Lower leg skin (tissue), 4 donors: ENCODE measurements around the gene PRKCG. TPM values are rescaled to one million over a fixed set of nuclear protein-coding genes. Genes with fewer than 3 reads are reported as not detected.
"Not testable (repeated sequence)": the region's sequence is repeated elsewhere in the genome, so short reads cannot be mapped to it uniquely, and the experiment has no call there.

Source experiments
- DNase-seq, 2 donors: peaks; one replicate each; pipeline ENCODE4 v3.0.0-alpha.2; 2019; ENCODE audit warnings: low spot score in 2 of 2
- H3K4me3 ChIP-seq: fragments of 200-600 bp; sonication (generic); 2 replicates; pipeline ENCODE4 v1.5.1; 2017; ENCODE audit warnings: mild to moderate bottlenecking, low read depth; ENCODE audit not compliant: poor library complexity, severe bottlenecking
- CTCF ChIP-seq, 3 donors: fragments of 450-650 bp; IDR thresholded peaks; one replicate each; pipeline ENCODE4 v1.5.1; 2016; ENCODE audit warnings: antibody characterized with exemption in 3 of 3, mild to moderate bottlenecking in 3 of 3, moderate library complexity in 2 of 3
- POLR2A ChIP-seq, 2 donors: fragments of 450-650 bp; IDR thresholded peaks; one replicate each; pipeline ENCODE4 v1.6.1; 2016 to 2017; ENCODE audit warnings: antibody characterized with exemption in 2 of 2, mild to moderate bottlenecking in 1 of 2, moderate library complexity in 1 of 2
- WGBS, 2 donors: methylation state at CpG; one replicate each; pipeline ENCODE4 v1.1.5; 2018; 5-methylcytosine and 5-hydroxymethylcytosine counted together
- intact Hi-C: fragments of 100-400 bp; cut with DNase I; formaldehyde crosslinking; loops from one replicate; pipeline ENCODE4 v1.15.0; 2023; ENCODE audit warnings: low total_unique reads
- total RNA-seq, 4 donors: library from RNA; depleted of rRNA; stranded (reverse); fragments of >200 nt; gene quantifications; one replicate each; pipeline ENCODE4 v1.1.0, GENCODE V29; 2016

Gene PRKCG
- total RNA-seq, 4 donors from 2014 or later = not detected

DNA sequence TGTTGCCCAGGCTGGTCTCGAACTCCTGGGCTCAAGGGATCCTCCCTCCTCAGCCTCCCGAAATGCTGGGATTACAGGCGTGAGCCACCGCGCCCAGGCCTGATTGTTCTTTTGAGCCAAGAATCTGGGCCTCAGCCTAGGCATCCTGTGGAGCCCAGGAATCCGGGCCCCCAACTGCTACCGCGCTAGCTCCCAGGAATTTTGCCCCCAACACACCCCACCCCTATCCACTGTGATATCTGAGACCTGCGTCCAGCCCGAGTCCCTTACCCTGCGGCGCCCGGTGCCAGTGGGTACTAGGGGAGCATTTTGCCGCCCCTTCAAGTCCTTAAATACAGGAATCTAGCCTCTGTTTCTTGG, 15.2 kb upstream of the PRKCG start:
- H3K4me3 ChIP-seq = no peak overlapping the region
- TF ChIP-seq CTCF (IDR thresholded peaks at IDR 0.05) (no peak), POLR2A (IDR thresholded peaks at IDR 0.05) (no peak)
- intact Hi-C loops = no loop called here
- DNase-seq = no peak
- 8 to 9% methylated on average over 14 of the region's 14 CpGs for WGBS, 2 donors

- TF ChIP-seq CTCF (IDR thresholded peaks at IDR 0.05) (no peak), POLR2A (IDR thresholded peaks at IDR 0.05) (peak in 1 of 2 donors; percentile 46)
- intact Hi-C loops = no loop called here
Measured at GRCh38 chr19:53867225-53868090, 14.5 kb upstream of the PRKCG start, which contains the start of gene MYADM. Gene MYADM (plus strand): TSS chr19:53867883. CDS start chr19:53873530, 5,647 bp downstream.

DNA sequence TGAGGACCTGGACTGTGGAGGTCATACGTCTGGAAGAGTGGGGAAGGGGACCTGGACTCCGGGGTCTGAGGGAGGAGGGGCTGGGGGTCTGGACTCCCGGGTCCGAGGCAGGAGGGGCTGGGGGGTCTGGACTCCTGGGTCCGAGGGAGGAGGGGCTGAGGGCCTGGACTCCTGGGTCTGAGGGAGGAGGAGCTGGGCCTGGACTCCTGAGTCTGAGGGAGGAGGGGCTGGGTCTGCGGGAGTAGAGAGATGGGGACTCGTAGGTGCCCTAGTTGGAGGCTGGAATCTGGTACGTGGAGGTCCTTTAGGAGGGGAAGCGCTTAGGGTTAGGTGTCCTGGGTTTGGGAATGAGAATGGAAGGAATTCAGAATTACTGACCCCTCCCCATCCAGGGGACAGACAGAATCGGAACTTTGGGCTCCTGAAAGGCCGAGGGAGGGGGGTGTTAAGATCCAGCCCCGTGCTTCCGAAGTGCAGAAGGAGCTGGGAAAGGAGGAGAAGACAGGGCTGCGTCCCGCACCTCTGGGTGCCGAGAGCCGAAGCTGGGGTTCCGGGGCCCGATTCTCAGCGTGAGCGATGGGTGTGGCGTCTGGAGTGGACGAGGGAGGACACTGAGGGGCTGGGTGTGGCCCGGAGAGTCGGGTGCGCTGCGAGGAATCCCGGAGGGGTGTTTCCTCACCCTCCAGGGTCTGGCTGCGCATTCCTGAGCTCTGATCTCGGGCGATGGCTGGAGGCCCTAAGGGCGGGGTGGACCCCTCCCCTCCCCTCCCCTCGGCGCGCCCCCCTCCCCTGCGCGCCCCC, 13.7 kb upstream of the PRKCG start:
- DNase-seq = peak; percentile 56 to 95
- peak overlapping the region; percentile 56 for H3K4me3 ChIP-seq
- WGBS, 2 donors = 0 to 1% methylated on average over 28 to 35 of the region's 37 CpGs
- intact Hi-C loops = no loop called here
- TF ChIP-seq CTCF (IDR thresholded peaks at IDR 0.05) (no peak), POLR2A (IDR thresholded peaks at IDR 0.05) (no peak)

More at GRCh38 chr19:53867225-53868090, 14.5 kb upstream of the PRKCG start, which contains the start of gene MYADM:
- peak within 1 kb of the TSS; percentile 56 for H3K4me3 ChIP-seq
- DNase-seq = peak; percentile 99 to 100
- WGBS, 2 donors = 1 to 2% methylated on average over 12 to 28 of the region's 37 CpGs

DNA sequence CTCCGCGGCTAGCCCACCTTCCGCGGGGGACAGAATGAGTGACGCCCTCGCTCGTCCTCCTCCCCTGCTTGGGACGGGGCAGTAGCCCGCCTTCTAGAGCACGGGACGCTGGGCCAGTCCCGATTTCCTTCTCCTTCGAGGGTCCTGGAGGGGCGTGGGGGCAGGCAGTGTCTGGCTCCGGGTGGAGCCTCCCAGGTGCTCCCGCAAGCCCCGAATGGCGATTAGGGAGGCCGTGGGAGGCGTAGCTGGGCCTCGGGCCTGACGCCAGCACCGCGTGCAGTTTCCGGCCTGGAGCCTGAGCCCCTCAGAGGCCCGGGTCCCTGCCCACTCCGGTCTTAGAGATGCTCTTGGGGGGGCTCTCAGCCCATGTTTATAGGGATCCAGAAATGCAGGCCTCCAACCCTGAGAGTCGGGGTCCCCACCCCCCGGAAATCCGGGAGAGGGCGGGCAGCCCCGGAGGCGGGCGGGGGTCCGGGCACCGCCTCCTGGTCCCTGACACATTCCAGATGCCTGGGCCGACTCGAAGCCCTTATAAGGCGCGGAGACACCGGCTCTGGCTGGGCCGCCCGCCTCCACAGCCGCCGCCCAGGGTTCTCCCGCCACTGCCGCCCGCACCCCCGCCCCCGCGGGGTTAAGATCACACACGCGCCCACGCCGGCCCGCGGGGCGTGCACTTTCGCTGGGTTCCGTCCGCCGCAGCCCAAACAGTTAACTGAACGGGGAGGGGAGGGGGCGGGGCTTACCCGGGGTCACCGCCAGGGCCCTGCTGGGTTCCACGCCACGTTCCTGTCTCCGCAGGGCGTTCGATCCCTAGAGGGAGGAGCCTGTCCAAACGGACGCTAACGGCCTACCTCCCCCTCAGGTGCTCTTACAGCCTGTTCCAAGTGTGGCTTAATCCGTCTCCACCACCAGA, 12.8 kb upstream of the PRKCG start:
- WGBS, 2 donors = 1% methylated on average over 32 of the region's 75 CpGs; no CpG with 5 or more reads in 1 of the 2 donors
- DNase-seq = peak; percentile 81 to 97
- H3K4me3 ChIP-seq = peak overlapping the region; percentile 56
- TF ChIP-seq POLR2A (IDR thresholded peaks at IDR 0.05) (peak in 1 of 2 donors; percentile 37), CTCF (IDR thresholded peaks at IDR 0.05) (no peak)
- intact Hi-C loops = no loop called here

- DNase-seq, intact Hi-C loops: not testable (repeated sequence)
- peak overlapping the region; percentile 56 for H3K4me3 ChIP-seq
- WGBS, 2 donors = 15 to 24% methylated on average over 6 to 15 of the region's 24 CpGs
Measured at GRCh38 chr19:53869805-53870484, 12.1 kb upstream of the PRKCG start.
